H9 (cell line): ENCODE data around the gene MTCL1. TPM values are rescaled to one million over a fixed set of nuclear protein-coding genes. Genes with fewer than 3 reads are reported as not detected.

Experiments used
- DNase-seq: peaks from one replicate; pipeline ENCODE4 v3.0.0-alpha.2; 2017
- H2AFZ ChIP-seq: one replicate; pipeline ENCODE4 v1.6.1; 2013; ENCODE audit warnings: mild to moderate bottlenecking, low read length, control low read depth, moderate library complexity
- H2AK5ac ChIP-seq: 2 replicates; pipeline ENCODE4 v1.6.1; 2013; ENCODE audit warnings: low read length, control low read depth, mixed read lengths; ENCODE audit not compliant: insufficient read length
- H2BK120ac ChIP-seq: one replicate; pipeline ENCODE4 v1.6.1; 2013; ENCODE audit warnings: low read depth, mild to moderate bottlenecking, low read length, control low read depth, inconsistent platforms; ENCODE audit not compliant: poor library complexity, severe bottlenecking
- H2BK12ac ChIP-seq: 2 replicates; pipeline ENCODE4 v1.6.1; 2013; ENCODE audit warnings: low read length, control low read depth, mixed read lengths, low read depth; ENCODE audit not compliant: insufficient read length
- H2BK15ac ChIP-seq: 2 replicates; pipeline ENCODE4 v1.6.1; 2013; ENCODE audit warnings: low read depth, low read length, control low read depth
- H2BK20ac ChIP-seq: one replicate; pipeline ENCODE4 v1.6.1; 2013; ENCODE audit warnings: low read depth, mild to moderate bottlenecking, low read length, control low read depth, inconsistent platforms; ENCODE audit not compliant: poor library complexity, severe bottlenecking
- H2BK5ac ChIP-seq: 2 replicates; pipeline ENCODE4 v1.6.1; 2013; ENCODE audit warnings: low read length, control low read depth, mixed read lengths; ENCODE audit not compliant: insufficient read length
- H3K14ac ChIP-seq: 2 replicates; pipeline ENCODE4 v1.6.1; 2013; ENCODE audit warnings: low read length, control low read depth; ENCODE audit not compliant: insufficient read depth
- H3K18ac ChIP-seq: 2 replicates; pipeline ENCODE4 v1.6.1; 2013; ENCODE audit warnings: low read depth, mild to moderate bottlenecking, mixed read lengths, low read length, control low read depth; ENCODE audit not compliant: insufficient read length
- H3K23ac ChIP-seq: 2 replicates; pipeline ENCODE4 v1.6.1; 2013; ENCODE audit warnings: low read length, control low read depth, mixed read lengths, low read depth; ENCODE audit not compliant: insufficient read length
- H3K23me2 ChIP-seq: 2 replicates; pipeline ENCODE4 v1.6.1; 2013; ENCODE audit warnings: low read depth, mild to moderate bottlenecking, mixed read lengths, low read length, control low read depth; ENCODE audit not compliant: insufficient read length, poor library complexity, severe bottlenecking
- H3K27ac ChIP-seq: 2 replicates; pipeline ENCODE4 v1.5.1; 2013; ENCODE audit warnings: low read length, control low read depth, mixed read lengths, low read depth; ENCODE audit not compliant: insufficient read length
- H3K27me3 ChIP-seq: 2 replicates; pipeline ENCODE4 v1.6.1; 2013; ENCODE audit warnings: low read length, control low read depth, inconsistent platforms; ENCODE audit not compliant: insufficient read depth
- H3K4ac ChIP-seq: 2 replicates; pipeline ENCODE4 v1.6.1; 2013; ENCODE audit warnings: low read depth, mild to moderate bottlenecking, control low read depth, inconsistent platforms, low read length, moderate library complexity
- H3K4me1 ChIP-seq: 2 replicates; pipeline ENCODE4 v1.6.1; 2013; ENCODE audit warnings: low read length, control low read depth, inconsistent platforms; ENCODE audit not compliant: insufficient read depth
- H3K4me2 ChIP-seq: 2 replicates; pipeline ENCODE4 v1.6.1; 2013; ENCODE audit warnings: low read length, control low read depth, mixed read lengths; ENCODE audit not compliant: insufficient read length, insufficient read depth
- H3K56ac ChIP-seq: 2 replicates; pipeline ENCODE4 v1.6.1; 2013; ENCODE audit warnings: low read depth, mild to moderate bottlenecking, mixed read lengths, low read length, control low read depth; ENCODE audit not compliant: insufficient read length
- H3K79me1 ChIP-seq: 2 replicates; pipeline ENCODE4 v1.6.1; 2013; ENCODE audit warnings: low read depth, mild to moderate bottlenecking, moderate library complexity, low read length, control low read depth, inconsistent platforms; ENCODE audit not compliant: insufficient read depth, poor library complexity, severe bottlenecking
- H3K79me2 ChIP-seq: 2 replicates; pipeline ENCODE4 v1.6.1; 2013; ENCODE audit warnings: low read length, control low read depth, inconsistent platforms; ENCODE audit not compliant: insufficient read depth
- H3K9ac ChIP-seq: 2 replicates; pipeline ENCODE4 v1.6.1; 2013; ENCODE audit warnings: low read length, control low read depth, mixed read lengths; ENCODE audit not compliant: insufficient read length; ENCODE audit errors: extremely low read depth
- H3K9me3 ChIP-seq: one replicate; pipeline ENCODE4 v1.6.1; 2013; ENCODE audit warnings: low read depth, low read length, inconsistent platforms; ENCODE audit not compliant: control insufficient read depth
- H3T11ph ChIP-seq: one replicate; pipeline ENCODE4 v1.6.1; 2013; ENCODE audit warnings: mild to moderate bottlenecking, low read length, control low read depth, inconsistent platforms
- H4K20me1 ChIP-seq: one replicate; pipeline ENCODE4 v1.6.1; 2013; ENCODE audit not compliant: control insufficient read depth, insufficient read length, insufficient read depth
- H4K5ac ChIP-seq: 2 replicates; pipeline ENCODE4 v1.6.1; 2013; ENCODE audit warnings: low read depth, mild to moderate bottlenecking, mixed read lengths, low read length, control low read depth; ENCODE audit not compliant: insufficient read length
- H4K8ac ChIP-seq: replicated peaks from 2 replicates; pipeline ENCODE4 v1.6.1; 2013; ENCODE audit warnings: low read length, control low read depth, mixed read lengths, low read depth; ENCODE audit not compliant: insufficient read length
- H4K91ac ChIP-seq: 2 replicates; pipeline ENCODE4 v1.6.1; 2013; ENCODE audit warnings: low read depth, mild to moderate bottlenecking, moderate library complexity, mixed read lengths, low read length, control low read depth; ENCODE audit not compliant: insufficient read length
- H3K27ac Mint-ChIP-seq, 3 experiments: 2 replicates in 2 of 3; 3 replicates in 1 of 3; pipeline ENCODE4 v1.8.0; 2020 to 2021; ENCODE audit warnings: mixed read lengths in 3 of 3, mild to moderate bottlenecking in 1 of 3, moderate library complexity in 1 of 3
- H3K27me3 Mint-ChIP-seq: 2 replicates; pipeline ENCODE4 v1.8.0; 2021; ENCODE audit warnings: low read depth, mild to moderate bottlenecking, moderate library complexity, mixed read lengths
- H3K36me3 Mint-ChIP-seq, 3 experiments: 2 replicates in 2 of 3; 3 replicates in 1 of 3; pipeline ENCODE4 v1.8.0; 2020 to 2021; ENCODE audit warnings: low read depth in 3 of 3, mixed read lengths in 3 of 3; ENCODE audit not compliant: insufficient read depth in 1 of 3
- H3K4me1 Mint-ChIP-seq, 2 experiments: 2 replicates each; pipeline ENCODE4 v1.8.0; 2020; ENCODE audit warnings: mixed read lengths in 2 of 2
- H3K4me3 Mint-ChIP-seq, 2 experiments: 2 replicates in 1 of 2; 3 replicates in 1 of 2; pipeline ENCODE4 v1.8.0; 2020 to 2021; ENCODE audit warnings: mild to moderate bottlenecking in 2 of 2, mixed read lengths in 2 of 2, moderate library complexity in 1 of 2
- H3K9me3 Mint-ChIP-seq, 2 experiments: 2 replicates in 1 of 2; 3 replicates in 1 of 2; pipeline ENCODE4 v1.8.0; 2020; ENCODE audit warnings: mild to moderate bottlenecking in 2 of 2, mixed read lengths in 2 of 2, moderate library complexity in 1 of 2
- WGBS: extraction: QIAGEN DNeasy Blood & Tissue Kit; methylation state at CpG from one replicate; pipeline ENCODE4 v1.1.7; 2013; ENCODE audit warnings: missing lambda C conversion rate, low lambda C conversion rate, mixed read lengths; ENCODE audit not compliant: insufficient read length; ENCODE audit errors: extremely low coverage; 5-methylcytosine and 5-hydroxymethylcytosine counted together
- total RNA-seq: library from RNA; stranded (reverse); gene quantifications from 2 replicates; pipeline ENCODE4 v1.2.1, GENCODE V29; 2021
- TF ChIP-seq, protein P1 (sequence below): fragments of 200-600 bp; sonication (generic); conservative IDR thresholded peaks from 3 replicates; pipeline ENCODE4 v1.8.0; 2021; ENCODE audit warnings: antibody characterized with exemption, mild to moderate bottlenecking

The MTCL1 gene
- total RNA-seq, 1 experiment from 2014 or later: 50.7 TPM

- H2AFZ ChIP-seq: no peak overlapping the region
- H3K27ac Mint-ChIP-seq: peak overlapping the region in 1 of 3 experiments; percentile 64; a peak in 3 of 7 replicates
- H3K4me2 ChIP-seq: no peak overlapping the region
Observed at GRCh38 chr18:8783335-8783993, 78.1 kb downstream of the MTCL1 start.

More at GRCh38 chr18:8783335-8783993, 78.1 kb downstream of the MTCL1 start:
- Histone ChIP-seq H2BK15ac (no peak overlapping the region), H3K27me3 (no peaks in the 10 kb centered on the region), H4K8ac (no peak overlapping the region), H4K20me1 (no peaks in the 10 kb centered on the region), H4K5ac (no peak overlapping the region), H3K9me3 (no peaks in the 10 kb centered on the region), H3K9ac (no peak overlapping the region), H3K4me1 (no peaks in the 10 kb centered on the region), H2BK5ac (no peak overlapping the region), H3K4ac (no peak overlapping the region), H4K91ac (no peak overlapping the region), H3K79me2 (no peaks in the 10 kb centered on the region), H2AK5ac (no peak overlapping the region), H3K18ac (no peak overlapping the region), H3K23me2 (no peaks in the 10 kb centered on the region), H3T11ph (no peak overlapping the region), H3K23ac (no peak overlapping the region), H3K56ac (no peak overlapping the region), H3K79me1 (no peaks in the 10 kb centered on the region), H2BK12ac (no peak overlapping the region), H3K14ac (no peak overlapping the region), H2BK20ac (no peak overlapping the region), H2BK120ac (no peak overlapping the region), H3K27ac (no peak overlapping the region)
- H3K36me3 Mint-ChIP-seq: peaks cover 16 to 65% (median 55%) of the 10 kb centered on the region in 3 experiments; a peak in 6 of 7 replicates
- no peaks in the 10 kb centered on the region for H3K9me3 Mint-ChIP-seq
- DNase-seq: no peak
- no CpG with 5 or more reads among the region's 28 CpGs for WGBS
- H3K27me3 Mint-ChIP-seq: no peaks in the 10 kb centered on the region
- peaks cover 15 to 28% of the 10 kb centered on the region in 2 experiments for H3K4me1 Mint-ChIP-seq
- TF ChIP-seq, protein P1, sequence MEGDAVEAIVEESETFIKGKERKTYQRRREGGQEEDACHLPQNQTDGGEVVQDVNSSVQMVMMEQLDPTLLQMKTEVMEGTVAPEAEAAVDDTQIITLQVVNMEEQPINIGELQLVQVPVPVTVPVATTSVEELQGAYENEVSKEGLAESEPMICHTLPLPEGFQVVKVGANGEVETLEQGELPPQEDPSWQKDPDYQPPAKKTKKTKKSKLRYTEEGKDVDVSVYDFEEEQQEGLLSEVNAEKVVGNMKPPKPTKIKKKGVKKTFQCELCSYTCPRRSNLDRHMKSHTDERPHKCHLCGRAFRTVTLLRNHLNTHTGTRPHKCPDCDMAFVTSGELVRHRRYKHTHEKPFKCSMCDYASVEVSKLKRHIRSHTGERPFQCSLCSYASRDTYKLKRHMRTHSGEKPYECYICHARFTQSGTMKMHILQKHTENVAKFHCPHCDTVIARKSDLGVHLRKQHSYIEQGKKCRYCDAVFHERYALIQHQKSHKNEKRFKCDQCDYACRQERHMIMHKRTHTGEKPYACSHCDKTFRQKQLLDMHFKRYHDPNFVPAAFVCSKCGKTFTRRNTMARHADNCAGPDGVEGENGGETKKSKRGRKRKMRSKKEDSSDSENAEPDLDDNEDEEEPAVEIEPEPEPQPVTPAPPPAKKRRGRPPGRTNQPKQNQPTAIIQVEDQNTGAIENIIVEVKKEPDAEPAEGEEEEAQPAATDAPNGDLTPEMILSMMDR: no peak; the same call in 2 of the 3 replicates
- no peak overlapping the region for H3K4me3 Mint-ChIP-seq
